ENCODE measurements around the gene A3GALT2.
A peak's percentile ranks its signal among the peaks of the same experiment; 100 is the strongest.

A3GALT2 gene

DNA sequence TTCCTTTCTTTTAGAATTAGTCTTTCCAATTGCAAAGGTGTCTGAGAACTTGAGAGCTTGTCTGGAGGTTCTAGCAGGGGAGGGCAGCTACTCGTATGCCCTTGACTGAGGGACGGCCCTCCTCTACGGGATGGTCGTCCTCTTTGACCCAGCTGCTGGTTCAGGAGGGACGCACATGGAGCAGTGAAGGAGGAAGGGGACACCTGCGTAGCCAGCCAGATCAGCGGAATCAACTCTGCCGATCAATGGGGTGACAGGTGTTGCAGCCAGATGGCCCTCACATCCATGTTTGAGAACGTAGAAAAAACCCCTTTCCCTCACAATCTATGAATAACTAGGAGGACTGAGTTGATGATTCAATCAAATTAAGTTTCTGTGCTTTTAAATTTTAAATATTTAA, 15.7 kb upstream of the A3GALT2 start:
- ChIA-PET CTCF (no interaction called here), POLR2A (ENCODE audit: low non-redundant PET) (no interaction called here)
- TF ChIP-seq, protein P1, sequence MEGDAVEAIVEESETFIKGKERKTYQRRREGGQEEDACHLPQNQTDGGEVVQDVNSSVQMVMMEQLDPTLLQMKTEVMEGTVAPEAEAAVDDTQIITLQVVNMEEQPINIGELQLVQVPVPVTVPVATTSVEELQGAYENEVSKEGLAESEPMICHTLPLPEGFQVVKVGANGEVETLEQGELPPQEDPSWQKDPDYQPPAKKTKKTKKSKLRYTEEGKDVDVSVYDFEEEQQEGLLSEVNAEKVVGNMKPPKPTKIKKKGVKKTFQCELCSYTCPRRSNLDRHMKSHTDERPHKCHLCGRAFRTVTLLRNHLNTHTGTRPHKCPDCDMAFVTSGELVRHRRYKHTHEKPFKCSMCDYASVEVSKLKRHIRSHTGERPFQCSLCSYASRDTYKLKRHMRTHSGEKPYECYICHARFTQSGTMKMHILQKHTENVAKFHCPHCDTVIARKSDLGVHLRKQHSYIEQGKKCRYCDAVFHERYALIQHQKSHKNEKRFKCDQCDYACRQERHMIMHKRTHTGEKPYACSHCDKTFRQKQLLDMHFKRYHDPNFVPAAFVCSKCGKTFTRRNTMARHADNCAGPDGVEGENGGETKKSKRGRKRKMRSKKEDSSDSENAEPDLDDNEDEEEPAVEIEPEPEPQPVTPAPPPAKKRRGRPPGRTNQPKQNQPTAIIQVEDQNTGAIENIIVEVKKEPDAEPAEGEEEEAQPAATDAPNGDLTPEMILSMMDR (conservative IDR thresholded peaks at IDR 0.05; ENCODE audit: low read depth): no peak
- DNase-seq (ENCODE audit: low spot score): no peak
- peak overlapping the region; percentile 53 for H3K27ac ChIP-seq

DNA sequence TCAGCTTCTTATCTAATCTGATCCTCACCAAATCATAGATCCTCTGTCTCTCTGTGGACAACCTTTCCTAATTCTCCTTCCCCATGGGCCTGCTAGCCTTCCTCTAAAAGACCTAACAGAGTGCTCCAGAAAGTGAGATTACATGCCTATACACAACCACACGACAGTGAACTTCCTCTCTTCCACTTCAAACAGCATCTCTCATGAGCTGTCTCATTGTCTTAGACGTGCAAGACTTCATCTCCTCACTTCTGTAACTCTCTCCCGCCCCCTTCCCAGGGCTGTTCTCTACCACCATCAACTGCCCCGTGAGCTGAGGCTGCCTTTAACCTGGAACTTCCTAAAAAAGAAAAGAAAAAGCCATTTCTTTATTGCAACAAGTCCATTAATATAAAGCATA, 14.1 kb upstream of the A3GALT2 start:
- TF ChIP-seq, protein P1 (conservative IDR thresholded peaks at IDR 0.05; ENCODE audit: low read depth): no peak
- no peak overlapping the region for H3K27ac ChIP-seq
- no peak for DNase-seq (ENCODE audit: low spot score)
- POLR2A ChIA-PET (ENCODE audit: low non-redundant PET): interaction anchor here (0.8 kb wide), 1 partner anchor 15 kb away, joined by 3 read pairs; no protein-coding TSS in a partner anchor
- CTCF ChIA-PET: interaction anchor here (0.8 kb wide), 1 partner anchor 40 kb away, joined by 3 read pairs; no protein-coding TSS in a partner anchor

DNA sequence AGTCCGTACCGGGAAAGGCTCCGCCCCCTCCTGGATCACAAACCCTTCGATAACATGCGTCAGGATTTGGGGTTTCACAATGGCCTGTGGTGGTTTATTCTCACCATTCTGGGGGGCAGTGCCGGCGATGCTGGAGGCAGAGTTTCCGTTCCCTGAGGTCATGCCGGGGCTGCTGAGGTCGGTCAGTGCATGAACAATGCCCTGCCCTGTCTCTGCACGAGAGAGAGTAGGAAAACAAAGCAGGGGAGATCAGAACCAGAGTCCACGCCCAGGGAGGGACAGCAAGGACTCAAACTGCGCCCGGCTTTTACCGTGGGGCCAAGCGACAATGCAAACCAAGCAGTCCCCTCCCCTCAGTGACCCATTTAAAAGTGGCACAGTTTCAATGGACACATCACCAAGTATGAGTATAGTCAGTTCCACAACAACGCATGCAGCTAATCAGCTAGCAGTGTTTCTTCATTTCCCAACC, 13.2 kb upstream of the A3GALT2 start:
- CTCF ChIA-PET: interaction anchor here (0.8 kb wide), 1 partner anchor 39 kb away, joined by 3 read pairs; no protein-coding TSS in a partner anchor
- DNase-seq (ENCODE audit: low spot score): no peak
- POLR2A ChIA-PET (ENCODE audit: low non-redundant PET): no interaction called here
- TF ChIP-seq, protein P1 (conservative IDR thresholded peaks at IDR 0.05; ENCODE audit: low read depth): no peak
- H3K27ac ChIP-seq: peak overlapping the region; percentile 40

DNA sequence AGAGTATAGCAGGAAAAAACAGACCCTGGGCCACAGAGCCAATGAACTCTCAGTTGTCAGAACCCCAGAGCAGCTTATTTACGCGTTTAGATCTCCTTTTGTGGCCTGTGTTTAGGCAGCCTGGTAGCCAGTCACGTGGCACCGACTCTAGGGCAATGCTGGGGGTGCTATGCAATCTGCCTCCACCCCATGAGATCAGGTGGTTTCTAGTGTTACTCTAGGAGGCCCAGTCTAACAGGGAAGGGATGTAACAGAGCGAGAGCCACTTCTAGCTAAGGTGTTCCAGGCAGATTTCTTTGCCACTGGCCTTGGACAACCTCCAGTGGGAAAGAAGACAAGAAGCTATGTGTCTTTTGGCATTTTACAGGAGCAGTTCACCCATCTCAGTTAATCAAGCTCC, 12.0 kb upstream of the A3GALT2 start:
- ChIA-PET CTCF (interaction anchor here (0.7 kb wide), 1 partner anchor 123 kb away, joined by 3 read pairs; no protein-coding TSS in a partner anchor), POLR2A (ENCODE audit: low non-redundant PET) (no interaction called here)
- no peak for DNase-seq (ENCODE audit: low spot score)
- H3K27ac ChIP-seq: peak overlapping the region; percentile 70
- TF ChIP-seq, protein P1 (conservative IDR thresholded peaks at IDR 0.05; ENCODE audit: low read depth): no peak

DNA sequence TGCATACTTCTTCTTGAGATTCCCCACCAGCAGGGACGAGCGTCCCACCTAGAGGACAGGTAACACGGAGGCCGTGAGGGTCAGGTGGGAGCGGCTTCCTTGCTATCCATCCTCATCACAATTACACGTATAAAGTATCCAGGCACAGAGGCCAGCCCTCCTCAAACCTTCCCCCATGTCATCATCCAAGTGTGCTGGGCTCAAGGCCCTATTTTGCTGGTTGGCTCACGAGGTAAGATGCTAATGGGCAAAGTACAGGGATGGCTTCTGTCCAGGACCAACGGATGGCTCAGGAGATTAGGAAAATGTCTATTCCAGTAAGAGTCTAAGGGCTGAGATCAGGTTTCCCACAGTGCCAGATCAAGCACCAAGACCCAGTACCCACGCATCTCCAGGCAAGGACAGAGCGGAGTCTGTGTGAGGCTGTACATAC, 11.5 kb upstream of the A3GALT2 start:
- peak overlapping the region; percentile 70 for H3K27ac ChIP-seq

DNA sequence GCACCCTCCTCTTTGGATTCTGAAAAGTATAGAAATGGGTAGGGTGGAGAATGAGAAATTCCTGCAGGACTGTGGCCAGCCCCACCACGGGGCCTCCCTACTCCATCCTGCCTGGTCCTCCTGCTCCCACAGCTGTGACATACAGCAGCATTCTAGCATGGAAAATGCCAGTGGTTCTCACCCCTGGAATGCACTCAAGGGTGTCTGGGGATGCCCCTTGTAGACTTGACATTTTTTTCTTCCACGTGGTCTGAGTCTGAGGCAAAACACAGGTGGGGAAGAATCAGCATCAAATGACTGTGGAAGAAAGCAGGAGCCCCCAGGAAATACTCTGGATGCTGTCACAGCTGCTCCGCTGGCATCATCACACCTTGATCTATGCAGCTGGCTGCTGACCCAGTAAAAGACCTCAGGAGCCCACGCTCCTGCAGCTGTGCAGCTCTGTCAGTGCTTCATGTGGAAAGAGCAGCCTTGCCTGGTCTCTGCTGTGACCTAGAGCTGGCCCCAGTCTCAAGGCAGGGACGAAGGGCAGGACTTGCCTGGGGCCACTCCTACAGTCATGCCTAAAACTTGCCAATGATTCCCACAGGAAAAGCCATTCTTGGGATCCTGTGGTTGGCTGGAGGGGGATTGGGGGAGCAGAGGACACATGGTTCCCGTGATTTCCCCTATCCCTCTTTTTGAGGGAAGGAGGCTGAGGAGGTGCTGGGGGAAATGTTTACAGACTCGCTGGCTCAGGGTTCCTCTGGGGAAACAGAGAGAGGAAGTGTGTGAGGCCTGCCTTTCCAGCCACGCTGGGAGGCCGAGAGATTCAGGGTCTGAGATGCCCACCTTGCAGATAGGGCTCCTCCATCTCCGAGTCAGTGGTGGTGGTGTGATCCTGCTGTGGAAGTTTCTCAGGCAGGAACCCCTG, 10.8 kb upstream of the A3GALT2 start:
- CTCF ChIA-PET: no interaction called here
- no peak for DNase-seq (ENCODE audit: low spot score)
- H3K27ac ChIP-seq: peak overlapping the region; percentile 70
- TF ChIP-seq, protein P1 (conservative IDR thresholded peaks at IDR 0.05; ENCODE audit: low read depth): no peak
- POLR2A ChIA-PET (ENCODE audit: low non-redundant PET): no interaction called here

More for the DNA sequence above, 11.5 kb upstream of the A3GALT2 start:
- TF ChIP-seq, protein P1 (conservative IDR thresholded peaks at IDR 0.05; ENCODE audit: low read depth): no peak
- ChIA-PET POLR2A (ENCODE audit: low non-redundant PET) (no interaction called here), CTCF (interaction anchor here (0.7 kb wide), 1 partner anchor 124 kb away, joined by 3 read pairs; no protein-coding TSS in a partner anchor)
- no peak for DNase-seq (ENCODE audit: low spot score)

Measured in RWPE1 (cell line).